NCI-H2107 (cell line): ENCODE measurements around the gene DET1.
"Not testable (repeated sequence)": the region's sequence is repeated elsewhere in the genome, so short reads cannot be mapped to it uniquely, and the experiment has no call there.

Experiments used
- DNase-seq: peaks from one replicate; lab custom pipeline; 2025; lab: John Stamatoyannopoulos, UW

Gene DET1

GRCh38 chr15:88497109-88497765, 49.2 kb downstream of the DET1 start:
- no peak for DNase-seq

DNA sequence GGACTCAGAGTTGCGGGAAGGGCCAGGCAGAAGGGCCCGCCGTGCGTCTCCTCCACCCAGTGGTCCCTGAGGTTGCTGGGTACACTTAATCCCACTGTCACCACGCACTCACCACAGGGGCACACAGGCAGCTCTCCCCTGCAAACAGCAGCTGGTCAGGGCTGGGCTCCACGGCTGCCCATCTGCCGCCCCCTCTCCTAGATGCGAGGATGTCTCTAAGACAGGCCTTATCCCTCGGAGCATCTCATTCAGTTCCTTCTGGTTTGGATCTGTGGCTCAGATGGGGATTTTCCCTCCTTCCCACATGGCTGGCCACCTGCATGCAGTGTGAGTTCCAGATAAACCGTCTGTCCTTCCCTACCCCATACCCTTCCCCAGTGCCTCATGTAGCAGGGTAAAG, 52.6 kb downstream of the DET1 start:
- DNase-seq = no peak

- no peak for DNase-seq
Observed at GRCh38 chr15:88491158-88491557, 55.3 kb downstream of the DET1 start.

- DNase-seq = no peak
Observed at GRCh38 chr15:88490036-88490435, 56.4 kb downstream of the DET1 start.

GRCh38 chr15:88489321-88489720, 57.2 kb downstream of the DET1 start:
- DNase-seq = no peak

DNA sequence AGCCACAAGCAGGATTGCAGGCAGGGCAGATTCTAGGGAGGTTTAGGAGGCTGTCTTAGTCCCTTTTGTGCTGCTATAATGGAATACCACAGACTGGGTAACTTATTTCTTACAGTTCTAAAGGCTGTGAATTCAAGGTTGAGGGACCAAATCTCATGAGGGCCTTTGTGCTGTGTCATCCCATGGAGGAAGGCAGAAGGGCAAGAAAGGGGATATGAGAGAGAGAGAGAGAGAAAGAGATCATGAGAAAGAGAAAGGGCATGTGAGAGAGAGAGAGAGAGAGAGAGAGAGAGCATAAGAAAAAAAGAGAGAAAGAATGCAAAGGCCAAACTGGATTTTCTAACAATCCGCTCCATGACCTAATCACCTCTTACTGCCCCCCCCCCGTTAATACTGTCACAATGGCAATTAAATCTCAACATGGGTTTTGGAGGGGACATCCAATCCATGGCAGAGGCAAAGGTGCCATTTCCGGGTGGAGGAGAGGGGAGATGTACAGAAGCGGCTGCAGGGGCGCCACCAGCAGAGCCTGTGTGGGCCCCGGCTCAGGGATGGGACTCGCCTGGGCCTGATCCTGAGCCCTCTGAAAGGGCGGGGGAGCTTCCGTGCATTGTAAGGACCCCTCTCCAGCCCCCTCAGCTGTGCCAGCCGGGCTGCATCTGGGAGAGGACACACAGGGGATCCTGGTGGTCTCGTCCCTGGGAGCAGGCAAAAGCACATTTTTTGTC, 58.5 kb downstream of the DET1 start:
- DNase-seq = no peak

GRCh38 chr15:88487178-88487795, 59.2 kb downstream of the DET1 start:
- no peak for DNase-seq

DNA sequence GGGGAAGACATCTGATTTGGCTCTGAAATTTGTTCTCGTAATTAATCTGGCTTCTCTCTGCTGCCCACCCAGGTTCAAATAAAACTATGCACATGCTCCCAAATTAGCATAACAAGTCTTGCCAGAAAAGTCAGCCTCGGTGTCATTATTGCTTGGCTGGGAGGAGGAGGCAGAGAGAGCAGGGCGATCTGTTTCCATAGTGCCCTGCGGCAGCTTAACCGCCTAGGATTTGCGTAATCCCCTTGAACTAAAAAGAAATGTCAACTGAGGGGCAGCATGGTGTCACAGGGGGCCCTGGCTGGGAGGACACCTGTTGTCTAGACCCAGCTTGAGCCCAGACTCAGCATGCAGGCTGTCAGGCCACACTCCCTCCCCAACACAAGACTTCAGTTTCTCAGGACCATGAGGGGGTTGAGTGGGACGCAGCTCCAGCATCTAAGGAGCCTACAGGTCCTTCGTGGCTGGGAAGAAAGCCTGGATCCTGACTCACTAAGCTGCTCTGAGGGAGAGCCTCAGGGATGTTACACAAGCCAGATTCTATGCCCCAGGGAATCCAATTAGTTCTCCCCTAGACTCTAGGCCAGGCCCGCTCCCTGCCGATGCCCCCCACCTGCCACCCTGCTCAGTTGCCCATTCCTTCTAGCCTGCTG, 61.7 kb downstream of the DET1 start:
- DNase-seq = no peak

DNA sequence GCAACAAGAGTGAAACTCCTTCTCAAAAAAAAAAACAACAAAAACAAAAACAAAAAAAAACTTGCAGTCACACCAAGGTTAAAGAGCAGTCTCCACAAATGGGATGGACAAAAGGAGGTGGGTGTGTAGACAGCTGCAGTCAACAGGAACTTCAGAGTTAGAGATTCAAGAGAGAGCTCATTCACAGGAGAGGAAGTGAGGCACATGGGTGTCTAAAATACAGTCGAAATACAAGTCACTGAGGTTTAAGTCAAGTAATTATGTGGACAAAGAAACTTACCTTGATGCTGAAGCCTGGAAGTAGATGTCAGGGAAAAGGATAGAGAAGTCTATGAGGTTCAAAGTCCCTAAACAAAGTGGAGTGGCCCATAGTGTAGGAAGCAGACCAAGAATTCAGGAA, 64.2 kb downstream of the DET1 start:
- DNase-seq = no peak

- DNase-seq = no peak
Observed at GRCh38 chr15:88480981-88481380, 65.5 kb downstream of the DET1 start.

DNA sequence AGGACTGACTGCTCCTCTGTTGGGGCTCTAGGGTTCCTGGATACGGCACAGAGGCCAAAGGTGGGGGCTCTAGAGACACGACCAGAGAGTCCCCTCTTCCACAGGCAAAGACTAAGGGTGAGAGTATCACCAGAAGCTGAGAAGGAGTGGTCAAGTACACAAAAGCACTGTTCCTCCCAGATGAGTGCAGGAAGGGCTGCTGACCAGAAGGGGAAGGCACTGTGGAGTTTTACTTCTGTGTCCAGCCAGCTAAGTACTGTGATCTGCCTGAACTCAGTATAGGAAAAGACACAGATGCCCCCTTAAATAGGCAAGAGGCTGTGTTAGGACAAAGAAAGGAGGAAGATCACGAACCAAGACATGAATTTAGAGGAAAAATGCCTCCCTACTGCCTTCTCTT, 67.3 kb downstream of the DET1 start:
- no peak for DNase-seq

DNA sequence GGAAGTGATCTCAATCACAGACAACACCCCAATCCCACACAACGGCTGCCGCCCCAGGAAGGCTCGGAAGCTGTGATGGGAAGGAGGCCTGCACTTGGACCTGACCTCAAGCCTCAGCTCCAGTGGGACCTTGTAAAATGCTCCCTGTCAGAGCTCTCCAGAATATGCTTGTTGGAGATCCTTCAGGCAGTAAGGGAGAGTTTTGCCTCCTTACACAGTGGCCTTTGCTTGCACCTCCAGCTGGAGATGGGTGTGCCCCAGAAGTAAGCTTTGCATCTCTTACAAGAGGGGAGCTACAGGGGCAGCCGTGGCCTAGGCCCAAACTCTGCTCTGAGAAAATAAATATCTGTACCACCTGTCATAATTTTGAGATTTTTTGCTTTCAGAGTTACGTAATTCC, 68.6 kb downstream of the DET1 start:
- DNase-seq = no peak

- DNase-seq = no peak
Observed at GRCh38 chr15:88477126-88477525, 69.4 kb downstream of the DET1 start.

- peak; percentile 16 for DNase-seq
Observed at GRCh38 chr15:88476635-88477060, 69.8 kb downstream of the DET1 start.

- DNase-seq = not testable (repeated sequence)
Observed at GRCh38 chr15:88473661-88474293, 72.7 kb downstream of the DET1 start.

- DNase-seq = no peak
Observed at GRCh38 chr15:88472225-88472624, 74.3 kb downstream of the DET1 start.

GRCh38 chr15:88470625-88471372, 75.7 kb downstream of the DET1 start:
- DNase-seq = no peak

GRCh38 chr15:88469321-88469720, 77.2 kb downstream of the DET1 start:
- no peak for DNase-seq

GRCh38 chr15:88468721-88469120, 77.8 kb downstream of the DET1 start:
- not testable (repeated sequence) for DNase-seq

DNA sequence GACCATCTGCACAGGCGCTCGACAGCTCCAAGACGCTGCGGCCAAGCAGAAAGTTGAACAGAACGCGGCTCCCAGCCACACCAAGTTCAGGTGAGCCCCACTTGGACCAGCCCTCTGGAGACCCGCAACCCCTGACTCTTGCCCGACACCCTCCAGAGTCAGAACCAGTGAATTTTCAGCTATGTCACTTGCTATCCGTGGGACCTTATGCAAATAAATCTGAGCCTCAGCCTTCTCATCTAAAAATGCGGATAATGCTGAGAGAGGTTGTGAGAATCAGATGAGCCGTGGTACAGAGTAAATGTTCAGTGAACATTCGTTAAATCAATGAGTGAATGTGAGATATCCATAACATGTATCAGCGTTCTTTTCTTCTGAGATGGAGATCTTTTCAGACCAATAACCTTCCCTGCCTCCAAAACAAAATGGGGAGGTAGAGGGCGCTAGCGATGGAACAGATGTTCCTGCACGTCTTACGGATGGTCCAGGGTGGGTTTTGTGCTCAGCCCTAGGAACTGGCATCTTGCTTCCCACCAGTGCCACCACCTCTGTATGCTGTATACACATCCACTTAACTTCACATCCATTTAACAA, 78.4 kb downstream of the DET1 start:
- DNase-seq = no peak
